GM18502 (cell line): ENCODE measurements around the gene CLTB.

Experiments used
- ATAC-seq: cut with Tn5 transposase; IDR thresholded peaks from one replicate; pipeline ENCODE4 v1.9.1; 2021; ENCODE audit warnings: mild to moderate bottlenecking; ENCODE audit not compliant: unreplicated experiment, poor library complexity

CLTB gene

DNA sequence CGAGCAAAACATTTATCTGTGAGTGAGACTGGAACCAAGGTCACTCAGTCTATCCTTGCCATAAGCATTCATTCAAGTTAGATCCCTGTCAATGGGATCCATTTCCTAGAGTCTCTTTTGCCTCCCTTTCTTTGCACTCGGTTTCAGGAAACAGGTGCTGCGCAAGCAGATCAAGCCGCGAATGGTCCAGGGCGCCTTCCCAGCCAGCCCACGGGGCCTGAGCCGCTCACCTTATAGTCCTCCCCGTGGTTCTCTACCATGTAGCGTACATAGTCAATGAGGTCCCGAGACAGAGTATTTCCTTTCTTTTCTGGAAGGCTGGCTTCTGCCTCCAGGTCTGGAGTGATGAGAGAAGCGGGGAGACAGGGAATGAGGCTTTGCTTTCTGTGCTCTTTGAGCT is 31.3 kb downstream of the CLTB start:
- ATAC-seq, result no peak

DNA sequence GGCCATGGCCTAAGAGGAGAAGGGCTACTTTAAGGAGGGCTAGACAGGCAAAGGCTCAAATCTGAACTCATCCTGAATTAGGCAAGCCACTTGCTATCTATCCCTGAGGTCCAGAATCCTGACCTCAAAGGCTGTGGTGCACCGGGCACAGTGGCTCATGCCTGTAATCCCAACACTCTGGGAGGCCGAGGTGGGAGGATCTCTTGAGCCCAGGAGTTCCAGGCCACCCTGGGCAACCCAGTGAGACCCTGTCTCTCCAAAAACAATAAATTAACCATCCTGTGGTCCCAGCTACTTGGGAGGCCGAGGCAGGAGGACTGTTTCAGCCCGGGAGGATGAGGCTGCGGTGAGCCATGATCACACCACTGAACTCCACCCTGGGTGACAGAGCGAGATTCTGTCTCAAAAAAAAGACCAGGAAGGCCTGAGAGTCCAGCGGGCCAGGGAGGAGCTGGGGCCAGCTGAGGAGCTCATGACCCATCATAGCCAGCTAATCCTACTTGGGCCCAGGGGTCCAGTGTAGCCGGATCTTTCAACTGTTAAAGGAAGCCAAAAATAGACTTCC is 31.9 kb downstream of the CLTB start:
- no peak for ATAC-seq

DNA sequence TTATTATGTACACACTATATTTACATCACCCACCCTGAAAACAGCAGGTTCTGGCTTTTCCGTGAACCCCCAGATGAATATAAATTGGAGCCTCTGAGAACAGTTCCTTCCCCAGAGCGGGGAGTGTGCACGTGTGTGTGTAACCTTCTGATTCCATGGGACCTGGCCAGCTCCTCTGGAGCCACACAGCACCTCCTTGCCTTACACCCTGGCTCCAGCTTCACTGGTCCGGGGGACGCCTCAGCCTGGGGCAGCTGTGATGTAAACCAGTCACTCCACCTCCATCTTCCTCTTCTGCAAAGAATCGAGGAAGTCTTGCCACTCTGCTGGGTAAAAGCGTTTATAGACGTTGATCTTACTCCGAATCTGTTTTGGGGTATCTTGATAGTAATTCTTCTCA is 32.4 kb downstream of the CLTB start:
- ATAC-seq, result no peak

DNA sequence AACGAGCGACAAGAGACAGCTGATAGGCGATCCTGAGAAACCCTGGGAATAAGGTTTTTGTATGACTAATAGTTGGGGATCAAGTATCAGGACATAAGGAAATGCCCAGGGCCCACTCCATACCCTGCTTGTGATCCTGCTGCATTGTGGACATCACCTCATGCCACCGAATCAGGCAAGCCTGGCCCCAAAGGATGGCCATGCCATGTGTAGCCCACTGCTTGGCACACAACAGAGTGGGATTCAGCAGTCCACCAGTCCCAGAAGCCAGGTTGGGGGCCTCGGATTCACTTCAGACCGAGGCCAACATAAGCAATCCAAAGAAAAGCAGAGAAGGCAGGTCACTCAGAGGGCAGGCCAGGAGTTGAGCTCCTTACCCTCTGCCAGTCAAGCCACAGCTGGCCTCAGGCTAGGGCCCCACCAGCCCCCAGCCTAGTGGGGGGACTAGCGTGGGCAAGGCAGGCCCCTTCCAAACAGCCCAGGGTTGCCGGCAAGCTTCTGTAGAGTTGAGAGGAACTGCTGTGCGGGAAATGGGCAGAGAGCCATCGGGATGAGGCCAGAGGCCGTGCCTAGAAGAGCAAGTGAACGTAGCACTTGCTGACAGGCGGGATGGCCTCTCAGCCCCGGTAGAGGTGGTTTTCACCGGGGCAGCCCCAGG is 33.0 kb downstream of the CLTB start:
- no peak for ATAC-seq

DNA sequence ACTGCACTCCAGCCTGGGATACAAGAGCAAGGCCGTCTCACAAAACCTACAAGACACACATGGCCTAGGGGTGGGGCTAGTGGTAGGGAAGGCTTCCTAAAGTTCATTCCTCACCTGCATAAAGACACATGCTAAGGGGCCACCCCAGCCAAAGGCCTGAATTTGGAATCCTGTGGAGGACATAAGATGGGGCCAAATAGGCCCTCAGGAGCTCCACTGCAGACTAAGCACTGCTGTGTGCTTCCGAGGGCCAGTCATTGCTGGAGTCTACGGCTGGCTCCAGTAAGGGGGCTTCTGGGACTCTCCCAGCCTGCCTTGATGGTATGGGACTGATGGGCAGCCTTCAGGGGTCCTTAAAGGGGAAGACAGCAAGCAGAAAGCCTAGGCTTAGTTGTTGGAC is 33.6 kb downstream of the CLTB start:
- no peak for ATAC-seq

DNA sequence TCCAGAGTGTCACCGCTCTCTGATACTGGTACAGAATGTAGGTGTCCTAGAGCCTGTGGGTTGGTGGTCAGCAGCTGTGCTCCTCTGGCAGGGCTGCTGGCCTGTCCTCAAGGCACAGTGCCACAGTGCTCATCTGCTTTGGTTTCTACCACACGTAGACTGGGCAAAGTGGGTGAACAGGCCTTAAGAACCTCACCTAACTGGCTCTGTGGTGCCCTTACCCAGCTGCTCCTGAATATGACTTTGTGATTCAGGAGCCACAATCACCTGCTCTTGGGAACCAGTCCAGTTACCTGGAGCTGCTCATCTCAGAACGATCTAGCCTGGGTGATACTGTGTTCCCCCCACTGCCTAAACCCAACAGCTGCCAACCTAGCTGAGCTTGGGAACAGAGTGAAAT is 34.4 kb downstream of the CLTB start:
- ATAC-seq, result no peak

DNA sequence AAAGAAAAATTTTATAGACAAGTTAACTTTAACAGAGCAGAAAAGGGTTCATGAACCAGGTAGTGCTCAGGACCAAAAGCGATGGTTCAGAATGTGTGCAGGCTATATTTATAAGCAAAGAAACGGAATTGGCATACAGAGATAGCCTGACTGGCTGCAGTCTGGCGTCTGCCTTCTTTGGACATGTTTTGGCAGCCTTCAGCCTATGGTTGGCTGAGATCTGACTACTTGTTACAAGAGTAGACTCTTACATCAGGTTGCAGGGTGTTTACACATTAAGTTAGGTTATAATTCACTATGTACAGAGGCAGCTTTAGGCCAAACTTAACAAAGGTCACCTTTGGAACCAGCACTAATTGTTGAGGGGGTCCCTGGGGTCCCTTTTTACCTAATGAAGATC is 34.9 kb downstream of the CLTB start:
- ATAC-seq, result no peak

DNA sequence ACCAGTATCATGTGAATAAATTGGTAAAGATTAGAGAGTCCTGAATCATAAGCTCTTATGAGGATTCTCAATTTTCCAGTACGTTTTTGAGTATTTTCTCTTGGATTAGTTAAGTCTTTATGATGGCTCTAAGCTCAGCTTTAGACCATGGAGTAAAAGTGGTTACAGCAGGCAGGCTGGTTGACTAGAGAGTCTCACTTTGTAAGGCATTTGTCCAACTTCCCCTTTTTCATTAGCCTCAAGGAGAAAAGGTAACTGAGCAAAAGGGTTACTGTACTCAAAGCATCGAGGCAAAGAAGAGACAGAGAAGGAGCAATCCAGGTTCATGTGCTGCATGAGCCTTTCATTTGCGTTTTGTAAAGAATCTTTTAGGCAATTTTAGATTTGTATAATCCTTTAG is 36.5 kb downstream of the CLTB start:
- peak; percentile 65 for ATAC-seq

DNA sequence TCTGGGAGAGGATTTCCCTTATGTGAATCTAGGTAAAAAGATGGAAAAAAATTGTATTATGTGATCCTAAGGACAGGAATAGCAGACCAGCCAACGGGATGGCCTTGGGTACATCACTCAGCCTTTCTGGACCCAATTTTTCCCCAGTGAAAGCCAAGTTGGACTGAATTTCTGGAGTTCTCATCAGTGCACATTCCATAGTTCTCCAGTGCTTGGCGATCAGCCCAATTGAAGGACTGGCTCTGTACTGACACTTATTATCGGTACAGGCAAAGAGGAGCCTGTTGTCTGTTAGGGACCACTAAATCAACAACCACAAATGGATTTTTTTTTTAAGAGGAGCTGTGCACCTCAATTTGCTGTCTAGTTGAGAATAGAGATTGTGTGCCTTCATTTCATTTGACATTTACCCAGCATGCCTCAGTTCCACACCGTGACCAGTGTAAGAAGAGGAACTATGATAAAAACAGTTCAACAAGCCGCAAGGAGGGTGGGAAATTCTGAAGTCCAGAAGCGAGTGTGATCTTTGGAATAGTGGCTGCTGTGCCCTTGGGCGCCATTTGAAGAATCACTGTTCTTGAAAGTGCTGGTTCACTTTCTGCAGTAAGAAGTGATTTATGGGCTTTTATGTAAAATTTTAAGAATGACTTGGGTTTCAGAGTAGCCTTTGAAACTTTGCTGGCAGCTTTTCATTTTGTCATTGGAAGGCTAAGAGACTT is 43.1 kb downstream of the CLTB start:
- no peak for ATAC-seq

DNA sequence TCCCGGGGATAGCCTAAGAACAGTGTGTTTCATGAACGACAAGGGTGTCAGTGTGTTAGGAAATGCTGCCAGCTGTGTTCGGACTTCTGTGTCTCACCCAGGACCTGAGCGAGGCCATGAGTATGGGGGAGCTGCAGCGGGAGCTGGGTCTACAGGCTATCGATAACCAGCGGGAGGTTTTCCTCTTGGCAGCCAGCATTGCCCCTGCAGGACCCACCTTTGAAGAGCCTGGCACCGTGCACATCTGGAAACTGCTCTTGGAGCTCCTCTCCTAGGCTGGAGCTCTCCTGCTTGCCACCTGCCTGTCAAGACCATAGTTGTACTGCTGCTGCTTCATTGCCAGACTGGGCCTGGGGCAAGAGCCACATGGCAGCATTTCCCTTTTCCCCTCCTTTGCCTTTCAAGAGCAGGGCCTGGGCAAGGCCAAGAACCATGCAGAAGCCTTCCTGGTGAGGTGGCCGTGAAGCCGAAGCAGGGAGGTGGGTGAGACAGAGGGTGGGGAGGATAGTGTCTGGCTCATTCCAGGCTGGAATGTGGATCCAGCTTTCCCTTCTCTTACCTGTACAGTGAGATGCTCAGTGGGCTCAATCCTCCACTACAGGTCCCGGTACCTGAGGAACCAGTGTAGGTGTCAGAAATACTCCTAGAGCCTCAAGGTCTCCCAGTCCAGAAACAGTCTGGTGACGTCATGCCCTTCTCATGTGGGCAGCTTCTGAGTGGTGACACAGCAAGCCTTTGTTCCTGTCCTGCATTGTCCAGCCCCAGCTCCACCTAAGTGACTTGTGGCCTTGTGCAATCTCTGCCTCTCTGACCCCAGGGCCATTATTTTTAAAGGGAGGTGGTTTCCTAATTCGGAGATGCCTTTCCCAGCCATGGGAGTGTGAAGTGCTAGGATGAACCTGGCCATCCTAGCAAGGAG is 44.5 kb downstream of the CLTB start:
- ATAC-seq, result no peak

DNA sequence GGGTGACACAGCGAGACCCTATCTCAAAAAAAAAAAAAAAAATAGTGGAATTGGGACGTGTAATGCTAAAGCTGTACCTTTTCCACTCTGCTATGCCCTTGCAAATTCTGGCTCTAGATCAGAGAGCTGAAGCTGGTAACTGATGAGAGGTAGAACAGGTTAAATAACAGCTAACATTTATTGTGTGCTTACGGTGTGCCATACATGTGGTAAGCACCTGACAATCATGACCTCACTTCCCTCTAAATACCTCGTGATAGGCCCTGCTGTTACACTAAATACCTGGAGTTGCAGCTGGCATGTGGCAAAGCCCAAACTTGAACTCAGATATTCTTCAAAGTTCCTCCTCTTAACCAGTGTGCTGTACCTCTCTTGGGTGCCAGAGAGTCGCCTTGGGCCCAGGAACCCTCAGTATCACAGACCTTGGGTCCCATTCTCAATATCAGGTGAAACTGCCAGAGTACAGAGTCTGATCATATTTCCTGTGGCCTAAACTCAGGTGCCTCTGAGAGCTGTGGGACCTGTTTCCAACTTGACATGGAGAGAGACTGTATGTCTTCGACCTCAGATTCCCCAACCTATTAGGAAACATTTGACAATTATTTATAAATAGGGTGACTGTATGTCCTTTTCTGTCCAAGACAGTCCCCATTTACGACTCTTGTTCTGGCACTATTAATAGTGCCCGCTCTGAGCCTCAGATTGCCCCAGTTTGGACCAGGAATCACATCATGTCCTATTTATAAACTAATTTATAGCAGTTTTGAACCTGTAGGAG is 46.2 kb downstream of the CLTB start:
- ATAC-seq, result no peak

DNA sequence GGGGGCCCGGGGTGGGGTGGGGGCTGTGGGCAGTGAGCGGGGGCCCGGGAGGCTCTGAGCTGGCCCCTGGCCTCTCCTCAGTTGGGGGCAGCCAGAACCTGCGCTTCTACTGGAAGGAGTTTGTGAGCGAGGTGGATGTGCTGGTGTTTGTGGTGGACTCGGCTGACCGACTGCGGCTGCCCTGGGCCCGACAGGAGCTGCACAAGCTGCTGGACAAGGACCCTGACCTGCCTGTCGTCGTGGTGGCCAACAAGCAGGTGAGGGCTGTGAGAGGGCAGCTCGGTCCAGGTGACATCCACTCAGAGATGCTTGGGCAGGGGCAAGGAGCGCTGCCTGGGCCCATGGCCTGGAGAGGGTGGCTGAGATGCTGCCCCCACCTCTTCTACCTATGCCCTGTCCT is 47.6 kb downstream of the CLTB start:
- ATAC-seq, result no peak

DNA sequence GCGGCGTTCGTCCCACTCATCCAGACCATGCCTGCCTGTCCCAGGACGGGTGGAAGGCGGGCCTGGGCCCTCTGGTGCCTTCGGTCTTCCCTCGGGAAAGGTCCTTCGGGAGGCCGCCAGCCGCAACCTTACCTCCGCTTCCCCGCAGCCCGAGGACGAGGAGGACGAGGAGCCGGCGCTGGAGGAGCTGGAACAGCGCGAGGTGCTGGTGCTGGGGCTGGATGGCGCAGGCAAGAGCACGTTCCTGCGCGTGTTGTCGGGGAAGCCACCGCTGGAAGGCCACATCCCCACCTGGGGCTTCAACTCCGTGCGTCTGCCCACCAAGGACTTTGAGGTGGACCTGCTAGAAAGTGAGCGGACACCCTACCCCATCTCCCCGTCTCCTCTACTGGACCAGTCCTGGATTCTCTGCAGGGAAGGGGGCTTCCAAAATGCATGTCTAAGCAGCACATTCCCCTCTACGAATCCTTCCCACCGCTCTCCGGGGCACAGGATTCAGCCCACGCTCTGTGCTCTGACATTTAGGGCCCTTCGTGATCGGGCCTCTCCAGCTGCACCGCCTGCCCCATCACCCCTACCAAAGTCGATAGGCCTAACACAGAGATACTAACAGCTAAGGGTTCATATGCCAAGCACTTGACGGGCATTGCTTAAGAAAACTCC is 50.0 kb downstream of the CLTB start:
- ATAC-seq, result no peak

DNA sequence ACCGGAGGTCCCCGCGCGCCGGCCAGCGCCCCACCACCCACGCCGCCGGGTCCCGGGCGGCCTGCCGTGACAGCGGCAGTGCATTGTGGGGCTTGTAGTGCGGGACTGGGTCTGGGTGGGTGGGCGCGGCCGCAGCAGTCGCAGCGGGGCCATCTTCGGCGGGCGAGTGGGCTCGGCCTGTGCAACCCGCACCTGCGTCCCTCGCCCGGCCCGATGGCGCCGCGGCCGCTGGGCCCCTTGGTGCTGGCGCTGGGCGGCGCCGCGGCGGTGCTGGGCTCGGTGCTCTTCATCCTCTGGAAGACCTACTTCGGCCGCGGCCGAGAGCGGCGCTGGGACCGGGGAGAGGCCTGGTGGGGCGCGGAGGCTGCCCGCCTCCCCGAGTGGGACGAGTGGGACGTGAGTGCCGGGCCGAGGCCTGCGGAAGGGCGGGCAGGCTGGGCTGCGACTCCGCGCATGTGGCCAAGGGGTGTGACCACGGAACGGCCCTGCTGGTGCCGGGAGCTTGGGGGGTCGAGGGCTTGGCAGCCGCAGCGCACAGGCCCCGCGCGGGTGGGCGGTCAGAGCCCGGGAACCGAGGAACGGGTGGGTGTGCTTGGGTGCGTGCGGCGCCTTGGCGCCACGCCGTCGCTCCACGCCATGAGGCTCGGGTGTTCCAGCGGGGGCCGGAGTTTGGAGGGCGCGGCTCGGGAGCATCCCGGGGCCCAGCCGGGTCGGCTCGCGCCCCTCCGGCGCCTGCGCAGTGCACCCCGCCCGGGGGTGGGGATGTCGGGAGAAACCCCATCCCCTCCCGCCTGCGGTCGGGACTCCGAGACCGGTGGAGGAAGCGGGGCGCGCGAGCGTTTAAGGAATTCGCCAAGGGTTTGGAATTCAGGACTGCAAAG is 50.7 kb downstream of the CLTB start, which contains the start of gene ARL10:
TSS of gene ARL10 (plus strand) at position 137 of the 881 bp plus-strand sequence. CDS start at position 214, 77 bp downstream.
- ATAC-seq, result peak; percentile 28

DNA sequence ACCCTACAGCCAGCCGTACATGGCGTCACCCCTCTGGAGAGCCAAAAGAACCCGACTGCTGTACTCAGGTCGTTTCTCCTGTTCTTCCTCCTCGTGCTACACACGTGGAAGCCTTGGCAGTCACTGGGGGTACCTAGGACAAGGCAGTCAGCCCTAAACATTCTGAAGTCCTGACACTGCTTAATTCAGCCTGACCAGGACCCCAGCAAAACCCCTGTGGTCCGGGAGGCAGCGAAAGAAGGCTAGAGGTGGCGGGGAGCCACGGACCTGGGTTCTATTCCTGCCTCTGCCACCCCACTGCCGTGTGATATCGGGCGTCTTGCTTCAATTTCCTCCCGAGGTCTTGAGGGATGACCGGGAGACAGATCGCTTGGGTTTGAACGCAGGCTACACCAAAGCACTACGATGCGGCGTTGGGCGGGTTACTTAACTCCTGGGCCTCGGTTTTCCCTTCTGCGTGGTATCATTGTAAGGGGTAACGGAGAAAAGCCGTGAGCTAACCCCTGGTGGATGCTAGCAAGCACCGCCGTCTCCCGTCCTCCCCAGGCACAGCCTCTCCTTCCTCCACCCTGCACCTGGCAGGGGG is 51.5 kb downstream of the CLTB start:
- ATAC-seq, result no peak

DNA sequence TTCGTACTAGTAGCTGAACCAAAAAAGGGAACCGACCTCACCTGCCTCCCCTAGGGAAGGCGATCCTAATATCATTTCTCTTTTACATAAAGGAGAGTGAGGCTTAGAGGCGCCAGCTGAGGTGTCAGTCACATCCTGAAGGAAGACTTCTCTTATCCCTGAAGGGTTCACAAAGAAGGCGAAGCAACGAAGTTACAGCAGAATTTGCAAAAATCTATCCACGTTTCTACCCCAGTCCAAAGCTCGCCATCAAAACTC is 54.2 kb downstream of the CLTB start:
- ATAC-seq, result peak; percentile 11

DNA sequence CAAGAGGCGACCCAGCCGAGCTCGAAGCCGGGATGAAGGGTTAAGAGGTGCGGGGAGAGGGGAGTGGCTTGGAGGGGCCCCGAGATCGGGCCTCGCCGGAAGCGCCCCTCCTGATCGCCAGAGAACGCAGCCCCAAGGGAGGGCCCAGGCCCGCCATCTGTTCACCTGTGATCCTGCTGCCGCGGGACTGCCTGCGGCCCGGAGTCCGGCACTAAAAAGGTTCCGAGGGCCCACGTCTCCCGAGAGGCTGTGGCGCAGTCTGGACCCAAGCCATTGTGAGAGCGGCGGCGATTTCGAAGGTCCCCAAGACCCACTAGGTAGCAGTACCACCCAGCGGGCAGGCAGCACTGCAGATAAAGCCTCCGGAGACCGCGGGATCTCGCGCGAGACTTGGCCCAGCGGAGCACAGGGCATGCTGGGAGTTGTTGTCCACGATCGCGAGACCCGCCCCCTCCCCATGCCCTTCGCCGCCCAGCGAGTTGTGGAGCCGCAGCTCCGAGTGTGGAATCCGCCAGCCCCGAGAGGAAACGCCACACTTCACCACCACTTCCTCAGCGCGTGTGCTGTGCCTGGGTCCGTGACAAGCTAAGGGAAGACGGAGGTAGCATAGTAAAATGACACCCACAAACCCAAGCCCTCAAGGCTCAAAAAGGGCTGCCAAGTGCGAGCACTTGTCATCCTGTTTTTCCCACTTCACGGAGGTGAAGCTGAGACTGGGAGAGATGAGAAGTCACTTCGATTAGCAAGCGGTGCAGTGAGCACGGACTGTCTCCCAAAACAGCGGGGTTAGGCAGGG is 54.7 kb downstream of the CLTB start, which contains the start of gene KIAA1191:
TSS of gene KIAA1191 (minus strand) at position 328 of the 796 bp plus-strand sequence. CDS start 2,256 bp downstream, outside the sequence.
- peak; percentile 92 for ATAC-seq
